GM23248 (cell line): Measurements from ENCODE around the gene PAQR5. TPM values are rescaled to one million over a fixed set of nuclear protein-coding genes. Genes with fewer than 3 reads are reported as not detected.
A peak's percentile ranks its signal among the peaks of the same experiment; 100 is the strongest.

Source experiments
- DNase-seq: peaks from one replicate; pipeline ENCODE4 v3.0.0-alpha.2; 2015
- H2AFZ ChIP-seq: fragments of 200-600 bp; sonication (generic); 2 replicates; pipeline ENCODE4 v1.6.1; 2016; ENCODE audit warnings: antibody characterized with exemption
- H3F3A ChIP-seq: fragments of 200-600 bp; sonication (generic); 2 replicates; pipeline ENCODE4 v1.6.1; 2016; ENCODE audit warnings: mild to moderate bottlenecking, antibody characterized with exemption, mixed run types; ENCODE audit not compliant: insufficient read depth
- H3K27ac ChIP-seq: fragments of 200-600 bp; sonication (generic); 2 replicates; pipeline ENCODE4 v1.5.1; 2016; ENCODE audit warnings: mild to moderate bottlenecking
- H3K27me3 ChIP-seq: fragments of 200-600 bp; sonication (generic); replicated peaks from 2 replicates; pipeline ENCODE4 v1.6.1; 2016; ENCODE audit warnings: mild to moderate bottlenecking; ENCODE audit not compliant: insufficient read depth
- H3K36me3 ChIP-seq: fragments of 200-600 bp; sonication (generic); 2 replicates; pipeline ENCODE4 v1.6.1; 2016; ENCODE audit warnings: low read depth, mild to moderate bottlenecking
- H3K4me1 ChIP-seq: fragments of 200-600 bp; sonication (generic); 2 replicates; pipeline ENCODE4 v1.6.1; 2016; ENCODE audit warnings: mild to moderate bottlenecking; ENCODE audit not compliant: insufficient read depth
- H3K4me2 ChIP-seq: fragments of 200-600 bp; sonication (generic); one replicate; pipeline ENCODE4 v1.6.1; 2016; ENCODE audit warnings: mild to moderate bottlenecking; ENCODE audit not compliant: unreplicated experiment
- H3K4me3 ChIP-seq: fragments of 200-600 bp; sonication (generic); 2 replicates; pipeline ENCODE4 v1.5.1; 2016; ENCODE audit warnings: mild to moderate bottlenecking
- H3K79me2 ChIP-seq: fragments of 200-600 bp; sonication (generic); 2 replicates; pipeline ENCODE4 v1.6.1; 2016; ENCODE audit warnings: mild to moderate bottlenecking; ENCODE audit not compliant: insufficient read depth
- H3K9ac ChIP-seq: fragments of 200-600 bp; sonication (generic); 2 replicates; pipeline ENCODE4 v1.6.1; 2016; ENCODE audit warnings: mild to moderate bottlenecking
- H3K9me2 ChIP-seq: fragments of 200-600 bp; sonication (generic); 2 replicates; pipeline ENCODE4 v1.6.1; 2016; ENCODE audit warnings: mixed run types, mild to moderate bottlenecking, moderate library complexity; ENCODE audit not compliant: insufficient read depth
- H3K9me3 ChIP-seq: fragments of 200-600 bp; sonication (generic); one replicate; pipeline ENCODE4 v1.6.1; 2017; ENCODE audit warnings: low read depth
- H4K20me1 ChIP-seq: fragments of 200-600 bp; sonication (generic); 2 replicates; pipeline ENCODE4 v1.6.0; 2016; ENCODE audit not compliant: insufficient read depth
- EZH2 ChIP-seq: fragments of 200-600 bp; sonication (generic); IDR thresholded peaks from 2 replicates; pipeline ENCODE4 v1.6.1; 2018; ENCODE audit warnings: antibody characterized with exemption, mild to moderate bottlenecking; ENCODE audit not compliant: insufficient read depth, poor library complexity, severe bottlenecking
- EZH2phosphoT487 ChIP-seq: fragments of 200-600 bp; sonication (generic); IDR thresholded peaks from 2 replicates; pipeline ENCODE4 v1.6.1; 2018; ENCODE audit warnings: antibody characterized with exemption, moderate library complexity, mild to moderate bottlenecking, low read depth; ENCODE audit not compliant: insufficient read depth
- WGBS, 2 experiments: methylation state at CpG; one replicate each; pipeline ENCODE4 v1.1.6; 2015 to 2017; ENCODE audit warnings: low lambda C conversion rate in 2 of 2, low coverage in 1 of 2; ENCODE audit errors: missing lambda C conversion rate in 2 of 2; 5-methylcytosine and 5-hydroxymethylcytosine counted together
- in situ Hi-C: fragments of 300-500 bp; cut with MboI; formaldehyde crosslinking; loops from 2 replicates; pipeline ENCODE4 v1.15.0; 2020
- polyA plus RNA-seq: library from polyadenylated mRNA; unstranded; fragments of >200 nt; fragmentation: Nextera tagmentation; extraction: Ambion mirVana; gene quantifications from 2 replicates; pipeline ENCODE4 v1.2.1, GENCODE V29; 2016
- total RNA-seq: library from RNA; depleted of rRNA; stranded (reverse); fragments of >200 nt; shearing (Covaris generic); gene quantifications from 2 replicates; pipeline ENCODE4 v1.2.3, GENCODE V29; 2014

PAQR5 gene
- total and polyA plus RNA-seq, 2 experiments from 2014 or later, result 3.8 to 5.7 TPM

DNA sequence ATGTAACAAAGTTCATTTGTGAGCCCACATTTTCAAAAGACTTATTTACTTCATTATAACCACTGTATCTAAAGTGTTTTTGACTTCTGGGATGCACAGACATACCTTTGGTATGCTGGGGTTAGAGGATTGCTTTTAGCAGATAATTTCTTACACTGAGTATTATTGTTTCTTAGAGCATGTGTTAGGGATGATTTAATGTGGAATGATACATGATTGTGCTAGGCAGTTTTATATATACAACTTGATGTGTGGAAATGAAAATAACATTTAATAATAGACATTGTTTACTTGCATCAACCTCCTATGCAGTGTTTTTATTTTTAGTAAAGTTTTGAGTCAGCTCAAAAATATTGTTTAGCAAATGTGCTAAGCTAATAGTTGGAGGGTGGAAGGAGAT, 118.9 kb downstream of the PAQR5 start:
- H3K9ac ChIP-seq, result no peak overlapping the region
- H4K20me1 ChIP-seq, result no peaks in the 10 kb centered on the region
- H3K9me2 ChIP-seq, result no peaks in the 10 kb centered on the region
- H3K27me3 ChIP-seq, result no peaks in the 10 kb centered on the region
- in situ Hi-C loops, result no loop called here
- peak; percentile 51 for DNase-seq
- H3K79me2 ChIP-seq, result peaks cover 76% of the 10 kb centered on the region
- no peak for TF ChIP-seq EZH2
- no peak for TF ChIP-seq EZH2phosphoT487
- H3K4me2 ChIP-seq, result peak overlapping the region; percentile 8
- H3K4me3 ChIP-seq, result peak overlapping the region; percentile 10; the same call in 1 of the 2 replicates
- H3K4me1 ChIP-seq, result peaks cover 40% of the 10 kb centered on the region
- peaks cover 28% of the 10 kb centered on the region for H3F3A ChIP-seq
- peak overlapping the region; percentile 4; the same call in 1 of the 2 replicates for H3K27ac ChIP-seq
- H2AFZ ChIP-seq, result 0 out of 2 replicates have a peak overlapping the region, but pooled peaks have one; percentile 22
- H3K9me3 ChIP-seq, result no peaks in the 10 kb centered on the region
- H3K36me3 ChIP-seq, result peaks cover 4% of the 10 kb centered on the region; the same call in 1 of the 2 replicates

DNA sequence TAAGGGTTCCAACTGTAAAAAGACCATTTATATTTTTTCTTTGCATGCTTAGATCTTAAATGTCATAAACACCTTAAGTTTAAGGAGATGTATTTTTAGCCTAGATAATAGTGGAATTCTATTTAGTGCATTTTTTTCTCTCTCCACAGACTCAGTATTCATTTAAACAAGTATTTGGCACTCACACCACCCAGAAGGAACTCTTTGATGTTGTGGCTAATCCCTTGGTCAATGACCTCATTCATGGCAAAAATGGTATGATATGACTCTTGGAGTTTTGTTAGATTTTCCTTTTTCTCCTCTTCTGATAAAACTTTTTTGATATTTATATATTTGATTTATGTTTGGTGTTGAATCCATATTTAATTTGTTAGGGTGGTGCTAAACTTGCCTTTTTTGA, 122.8 kb downstream of the PAQR5 start:
- peaks cover 22% of the 10 kb centered on the region for H3K4me1 ChIP-seq
- H3K4me2 ChIP-seq, result no peak overlapping the region
- H3K9ac ChIP-seq, result no peak overlapping the region
- peaks cover 14% of the 10 kb centered on the region; the same call in 1 of the 2 replicates for H3F3A ChIP-seq
- no peaks in the 10 kb centered on the region for H3K9me2 ChIP-seq
- no peak overlapping the region for H3K27ac ChIP-seq
- H2AFZ ChIP-seq, result no peak overlapping the region
- peaks cover 57% of the 10 kb centered on the region for H3K79me2 ChIP-seq
- no peaks in the 10 kb centered on the region for H3K27me3 ChIP-seq
- H4K20me1 ChIP-seq, result no peaks in the 10 kb centered on the region
- H3K36me3 ChIP-seq, result peaks cover 11% of the 10 kb centered on the region
- TF ChIP-seq EZH2phosphoT487 (no peak), EZH2 (no peak)
- H3K9me3 ChIP-seq, result no peaks in the 10 kb centered on the region
- H3K4me3 ChIP-seq, result no peak overlapping the region
- in situ Hi-C loops, result no loop called here
- DNase-seq, result peak; percentile 41

DNA sequence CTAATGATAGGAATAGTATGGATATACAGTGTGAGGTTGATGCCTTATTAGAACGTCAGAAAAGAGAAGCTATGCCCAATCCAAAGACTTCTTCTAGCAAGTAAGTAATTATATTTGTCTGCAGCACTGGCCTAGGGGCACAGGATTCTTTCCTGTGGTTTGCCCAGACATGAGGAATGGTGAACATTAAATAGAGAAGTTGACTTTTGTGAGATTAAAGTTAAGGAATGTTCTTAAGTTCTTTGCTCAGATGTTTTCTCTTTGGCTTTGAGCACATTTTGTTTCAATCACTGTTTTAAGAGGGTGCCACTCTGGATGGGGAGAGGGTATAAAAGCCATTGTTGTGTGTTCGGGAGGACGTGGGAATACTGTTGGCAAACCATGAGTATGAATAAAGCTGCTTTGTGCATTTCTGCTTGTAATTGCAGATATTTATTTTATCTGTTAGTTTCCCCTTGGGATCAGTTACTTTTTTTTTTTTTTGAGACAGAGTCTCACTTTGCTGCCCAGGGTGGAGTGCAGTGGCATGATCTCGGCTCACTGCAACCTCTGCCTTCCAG, 123.7 kb downstream of the PAQR5 start:
- H3K27me3 ChIP-seq, result no peaks in the 10 kb centered on the region
- H3K79me2 ChIP-seq, result peaks cover 52% of the 10 kb centered on the region
- H3K9me3 ChIP-seq, result no peaks in the 10 kb centered on the region
- peaks cover 20% of the 10 kb centered on the region for H3K36me3 ChIP-seq
- peaks cover 17% of the 10 kb centered on the region for H3K4me1 ChIP-seq
- no peaks in the 10 kb centered on the region for H4K20me1 ChIP-seq
- TF ChIP-seq EZH2phosphoT487 (no peak), EZH2 (no peak)
- DNase-seq, result no peak
- no peak overlapping the region for H3K27ac ChIP-seq
- H3K9me2 ChIP-seq, result no peaks in the 10 kb centered on the region
- 88 to 95% methylated on average over 4 of the region's 4 CpGs for WGBS, 2 experiments
- in situ Hi-C loops, result no loop called here
- H3K9ac ChIP-seq, result no peak overlapping the region
- peaks cover 11% of the 10 kb centered on the region; the same call in 1 of the 2 replicates for H3F3A ChIP-seq
- no peak overlapping the region for H3K4me2 ChIP-seq
- no peak overlapping the region for H2AFZ ChIP-seq
- no peak overlapping the region for H3K4me3 ChIP-seq

DNA sequence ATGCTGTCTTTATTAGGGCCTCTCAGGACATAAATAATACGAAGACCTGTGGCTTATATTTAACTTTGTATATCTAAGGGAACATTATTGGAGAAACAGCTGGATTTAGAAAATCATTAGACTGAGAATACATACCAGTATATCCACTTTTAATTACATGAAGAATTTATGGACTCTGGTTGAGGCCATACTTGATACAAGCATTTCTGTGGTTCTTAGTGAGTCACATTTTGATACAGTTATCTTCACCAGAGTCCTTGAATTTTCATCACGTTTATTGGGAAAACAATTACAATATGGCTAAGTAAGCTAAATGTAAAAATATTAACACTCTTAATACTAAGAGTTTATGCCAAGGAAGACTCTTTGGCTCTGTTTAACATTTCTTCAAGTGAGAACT, 125.3 kb downstream of the PAQR5 start:
- 74 to 79% methylated on average over 2 of the region's 2 CpGs for WGBS, 2 experiments
- Histone ChIP-seq H2AFZ (no peak overlapping the region), H3K36me3 (peaks cover 24% of the 10 kb centered on the region), H4K20me1 (no peaks in the 10 kb centered on the region), H3F3A (no peaks in the 10 kb centered on the region), H3K4me2 (no peak overlapping the region), H3K4me1 (peaks cover 5% of the 10 kb centered on the region), H3K27ac (no peak overlapping the region), H3K9ac (no peak overlapping the region), H3K9me2 (no peaks in the 10 kb centered on the region), H3K27me3 (no peaks in the 10 kb centered on the region), H3K79me2 (peaks cover 38% of the 10 kb centered on the region), H3K4me3 (no peak overlapping the region), H3K9me3 (no peaks in the 10 kb centered on the region)
- TF ChIP-seq EZH2 (no peak), EZH2phosphoT487 (no peak)
- in situ Hi-C loops, result no loop called here
- DNase-seq, result no peak
